Measurements from ENCODE around the gene KCNJ10. TPM values are rescaled to one million over a fixed set of nuclear protein-coding genes. Genes with fewer than 3 reads are reported as not detected.
"Not testable (repeated sequence)": the region's sequence is repeated elsewhere in the genome, so short reads cannot be mapped to it uniquely, and the experiment has no call there.

Gene KCNJ10
- total RNA-seq, 2 experiments from 2014 or later, result not detected

DNA sequence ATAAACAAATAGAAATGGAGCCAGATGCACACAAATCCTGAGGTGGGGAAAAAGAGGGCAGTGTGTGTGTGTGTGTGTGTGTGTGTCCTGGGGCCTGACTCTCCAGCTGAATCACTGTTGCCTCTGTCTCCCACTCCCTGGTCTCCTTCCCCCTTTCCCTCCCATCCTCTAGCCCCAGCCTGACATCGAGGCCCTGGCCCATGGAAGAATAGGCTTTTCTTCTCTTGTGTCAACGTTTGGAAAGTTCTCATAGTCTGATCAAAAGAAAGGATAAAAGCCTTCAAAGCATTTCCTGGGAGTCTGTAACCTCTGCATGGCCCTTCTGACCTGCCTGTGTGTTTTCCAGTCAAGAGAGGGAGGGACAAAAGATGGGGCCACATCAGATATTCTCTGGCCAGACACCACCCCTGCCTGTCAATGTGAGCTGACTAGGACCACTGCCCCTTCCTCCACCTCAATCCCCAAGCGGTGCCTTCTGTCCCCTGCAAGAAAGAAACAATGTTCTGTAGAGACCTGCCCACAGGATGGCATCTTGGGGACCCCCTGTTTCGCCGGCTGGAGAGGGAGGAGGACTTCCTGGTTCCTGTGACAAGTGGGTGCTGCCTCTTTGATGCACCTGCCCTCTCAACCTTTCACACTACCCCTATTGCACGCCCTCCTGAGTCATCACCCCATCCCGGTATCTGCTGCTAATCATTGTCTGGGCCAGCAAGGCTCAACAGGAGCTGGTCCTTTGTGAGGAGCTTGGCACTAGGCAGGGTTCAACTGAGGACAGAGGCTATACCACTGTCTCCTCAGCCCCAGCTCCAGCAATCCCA is 16.2 kb downstream of the KCNJ10 start:
- Mint-ChIP-seq H3K27me3 (peaks cover 31% of the 10 kb centered on the region), H3K4me1 (peaks cover 2% of the 10 kb centered on the region), H3K27ac (no peak overlapping the region), H3K36me3 (no peaks in the 10 kb centered on the region), H3K4me3 (no peak overlapping the region), H3K9me3 (no peaks in the 10 kb centered on the region)
- ATAC-seq (ENCODE audit: low read depth) (no peak), DNase-seq (no peak)
- POLR2A ChIA-PET, result no interaction called here

DNA sequence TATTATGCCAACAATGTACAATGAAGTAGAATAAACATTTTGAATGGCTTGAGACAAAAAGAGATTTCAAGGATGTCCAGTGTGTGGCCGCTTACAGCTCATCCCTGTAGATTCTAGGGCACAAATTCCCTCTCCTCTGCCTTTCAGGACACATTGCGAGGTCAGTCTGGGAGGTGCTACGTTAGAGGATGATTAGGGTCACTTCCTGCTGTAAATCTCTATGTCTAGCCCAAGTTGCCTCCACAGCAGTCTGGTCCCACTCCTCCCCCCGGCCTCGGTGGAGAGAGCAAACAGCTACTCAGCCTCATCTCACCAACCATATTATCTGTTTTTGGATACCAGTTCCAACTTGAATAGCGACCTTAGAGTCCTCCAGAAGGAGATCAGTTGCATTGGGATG is 17.0 kb downstream of the KCNJ10 start:
- H3K9me3 Mint-ChIP-seq, result no peaks in the 10 kb centered on the region

DNA sequence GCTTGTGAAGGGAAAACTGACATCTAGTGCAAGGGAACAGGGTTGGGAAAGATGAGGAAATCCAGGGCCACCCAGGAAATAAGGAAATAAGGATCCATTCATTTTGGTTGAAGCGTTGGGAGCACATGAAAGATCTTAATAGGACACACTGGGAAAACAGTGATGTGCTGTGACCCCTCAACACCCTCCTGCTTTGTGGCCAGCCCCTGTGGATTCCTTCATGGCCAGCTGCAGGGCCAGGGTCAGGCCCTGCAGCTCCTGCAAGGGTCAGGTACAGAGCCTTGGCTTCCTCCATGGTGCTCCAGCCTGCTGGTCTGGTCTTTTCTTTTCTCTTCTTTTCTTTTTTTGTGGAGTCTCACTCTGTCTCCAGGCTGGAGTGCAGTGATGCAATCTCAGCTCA is 19.3 kb downstream of the KCNJ10 start:
- Mint-ChIP-seq H3K4me3 (no peak overlapping the region), H3K9me3 (no peaks in the 10 kb centered on the region), H3K27ac (no peak overlapping the region), H3K4me1 (peaks cover 15% of the 10 kb centered on the region), H3K27me3 (peaks cover 16% of the 10 kb centered on the region), H3K36me3 (no peaks in the 10 kb centered on the region)
- no peak for ATAC-seq (ENCODE audit: low read depth)
- no peak for DNase-seq
- POLR2A ChIA-PET, result no interaction called here

More for the DNA sequence above, 17.0 kb downstream of the KCNJ10 start:
- no peaks in the 10 kb centered on the region for H3K36me3 Mint-ChIP-seq
- ATAC-seq (ENCODE audit: low read depth) (no peak), DNase-seq (no peak)
- H3K4me3 Mint-ChIP-seq, result no peak overlapping the region
- POLR2A ChIA-PET, result no interaction called here
- peaks cover 32% of the 10 kb centered on the region for H3K27me3 Mint-ChIP-seq
- no peak overlapping the region for H3K27ac Mint-ChIP-seq
- H3K4me1 Mint-ChIP-seq, result peaks cover 2% of the 10 kb centered on the region

DNA sequence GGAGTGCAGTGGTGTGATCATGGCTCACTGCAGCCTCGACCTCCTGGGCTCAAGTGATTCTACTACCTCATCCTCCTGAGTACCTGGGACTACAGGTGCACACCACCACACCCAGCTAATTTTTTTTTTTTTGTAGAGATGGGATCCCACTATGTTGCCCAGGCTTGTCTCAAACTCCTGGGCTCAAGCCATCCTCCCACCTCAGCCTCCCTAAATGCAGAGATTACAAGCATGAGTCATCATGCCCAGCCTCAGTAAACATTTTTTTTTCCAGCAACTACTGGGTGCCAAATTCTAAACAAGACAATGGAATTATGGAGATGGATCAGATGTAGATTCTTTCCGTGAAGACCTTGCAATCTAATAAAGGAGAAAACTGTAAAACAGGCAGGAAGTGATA is 19.8 kb downstream of the KCNJ10 start:
- H3K9me3 Mint-ChIP-seq; DNase-seq; POLR2A ChIA-PET; ATAC-seq (ENCODE audit: low read depth); H3K4me3 Mint-ChIP-seq; H3K27ac Mint-ChIP-seq; H3K36me3 Mint-ChIP-seq: not testable (repeated sequence)
- peaks cover 16% of the 10 kb centered on the region for H3K27me3 Mint-ChIP-seq
- peaks cover 15% of the 10 kb centered on the region for H3K4me1 Mint-ChIP-seq

DNA sequence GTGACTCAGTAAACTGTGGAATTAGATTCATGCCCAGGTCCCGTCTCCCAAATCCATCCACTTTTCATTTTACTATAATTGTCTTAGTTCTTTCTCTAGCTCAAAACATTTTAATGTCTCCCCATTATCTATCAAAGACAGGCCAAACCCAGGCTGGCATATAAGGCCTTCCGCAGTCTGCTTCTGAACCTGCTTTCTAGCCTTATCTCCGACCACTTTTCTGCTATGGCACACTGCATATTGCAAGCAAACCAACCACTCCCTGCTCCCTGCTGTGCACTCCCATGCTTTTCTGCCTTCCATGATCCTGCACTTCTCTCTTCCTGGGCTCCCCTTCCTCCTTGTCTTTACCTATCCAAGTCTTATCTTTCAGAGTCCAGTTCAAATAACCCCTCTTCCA is 20.9 kb downstream of the KCNJ10 start:
- POLR2A ChIA-PET, result no interaction called here
- no peaks in the 10 kb centered on the region for H3K36me3 Mint-ChIP-seq
- peaks cover 14% of the 10 kb centered on the region for H3K4me1 Mint-ChIP-seq
- H3K27ac Mint-ChIP-seq, result no peak overlapping the region
- H3K4me3 Mint-ChIP-seq, result no peak overlapping the region
- no peaks in the 10 kb centered on the region for H3K9me3 Mint-ChIP-seq
- no peak for DNase-seq
- H3K27me3 Mint-ChIP-seq, result peaks cover 24% of the 10 kb centered on the region
- ATAC-seq (ENCODE audit: low read depth), result no peak

DNA sequence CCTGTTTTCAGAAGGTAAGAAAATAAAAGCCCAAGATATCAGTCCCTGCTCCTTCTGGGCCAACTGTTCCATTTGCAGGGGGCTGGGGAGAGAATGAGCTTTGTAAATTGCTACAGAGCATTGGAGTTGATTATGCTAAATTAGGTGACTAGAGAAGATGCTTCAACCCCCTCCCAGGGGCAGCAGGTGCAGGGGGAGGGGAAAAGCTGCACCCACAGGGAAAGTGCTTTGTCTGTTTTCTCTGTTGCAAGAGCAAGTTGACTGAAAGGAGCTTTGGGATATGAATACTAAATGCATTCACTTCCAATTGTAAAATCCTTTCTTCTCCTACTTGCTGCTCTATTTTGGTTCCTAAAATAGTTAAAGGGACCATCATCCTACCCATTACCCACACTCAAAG is 21.6 kb downstream of the KCNJ10 start:
- H3K27me3 Mint-ChIP-seq, result peaks cover 22% of the 10 kb centered on the region
- no peaks in the 10 kb centered on the region for H3K36me3 Mint-ChIP-seq
- peaks cover 13% of the 10 kb centered on the region for H3K4me1 Mint-ChIP-seq
- POLR2A ChIA-PET, result no interaction called here
- H3K4me3 Mint-ChIP-seq, result no peak overlapping the region
- H3K27ac Mint-ChIP-seq, result no peak overlapping the region
- DNase-seq (no peak), ATAC-seq (ENCODE audit: low read depth) (no peak)
- no peaks in the 10 kb centered on the region for H3K9me3 Mint-ChIP-seq

DNA sequence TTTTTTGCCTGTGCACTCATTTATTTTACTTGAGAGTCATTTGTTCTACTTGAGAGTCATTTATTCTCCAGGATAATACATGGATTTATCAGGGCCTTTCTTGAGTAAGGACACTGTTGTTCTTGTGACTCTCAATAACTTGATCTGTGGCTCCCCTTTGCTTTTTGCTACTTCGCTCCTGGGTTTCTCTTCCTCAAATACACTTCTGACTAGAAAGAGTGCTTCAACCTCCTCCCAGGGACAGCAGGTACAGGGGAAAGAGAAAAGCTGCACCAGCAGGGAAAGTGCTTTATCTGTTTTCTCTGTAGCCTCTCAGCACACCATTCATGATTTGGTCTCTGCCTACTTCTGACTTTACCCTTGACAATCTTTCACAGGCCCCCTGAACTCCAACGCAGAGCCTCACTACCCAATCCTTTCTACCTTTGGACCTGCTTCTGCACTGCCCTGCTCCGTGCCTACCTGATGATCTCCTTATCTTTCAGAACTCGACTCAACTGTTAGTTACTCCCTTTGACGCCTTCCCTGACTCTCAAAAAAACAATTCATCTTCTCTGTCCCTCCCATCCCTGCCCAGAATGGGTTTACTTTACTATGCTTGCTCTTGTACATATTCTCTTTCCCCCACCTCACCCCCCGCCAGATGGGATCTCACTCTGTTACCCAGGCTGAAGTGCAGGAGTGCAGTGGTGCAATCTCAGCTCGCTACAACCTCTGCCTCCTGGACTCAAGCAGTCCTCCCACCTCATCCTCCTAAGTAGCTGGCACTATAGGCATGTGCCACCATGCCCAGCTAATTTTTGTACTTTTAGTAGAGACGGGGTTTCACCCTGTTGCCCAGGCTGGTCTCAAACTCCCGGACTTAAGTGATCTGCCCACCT is 22.6 kb downstream of the KCNJ10 start:
- Mint-ChIP-seq H3K4me1 (peaks cover 13% of the 10 kb centered on the region), H3K27ac (peak overlapping the region; percentile 84), H3K36me3 (no peaks in the 10 kb centered on the region), H3K9me3 (no peaks in the 10 kb centered on the region), H3K27me3 (peaks cover 19% of the 10 kb centered on the region), H3K4me3 (peak overlapping the region; percentile 78)
- no peak for DNase-seq
- ATAC-seq (ENCODE audit: low read depth), result no peak
- POLR2A ChIA-PET, result interaction anchor here (1.0 to 1.6 kb wide), 4 partner anchors 15 to 51 kb away, joined by 3 to 4 read pairs (median 3); partner anchors contain the start of genes IGSF8 and PIGM

DNA sequence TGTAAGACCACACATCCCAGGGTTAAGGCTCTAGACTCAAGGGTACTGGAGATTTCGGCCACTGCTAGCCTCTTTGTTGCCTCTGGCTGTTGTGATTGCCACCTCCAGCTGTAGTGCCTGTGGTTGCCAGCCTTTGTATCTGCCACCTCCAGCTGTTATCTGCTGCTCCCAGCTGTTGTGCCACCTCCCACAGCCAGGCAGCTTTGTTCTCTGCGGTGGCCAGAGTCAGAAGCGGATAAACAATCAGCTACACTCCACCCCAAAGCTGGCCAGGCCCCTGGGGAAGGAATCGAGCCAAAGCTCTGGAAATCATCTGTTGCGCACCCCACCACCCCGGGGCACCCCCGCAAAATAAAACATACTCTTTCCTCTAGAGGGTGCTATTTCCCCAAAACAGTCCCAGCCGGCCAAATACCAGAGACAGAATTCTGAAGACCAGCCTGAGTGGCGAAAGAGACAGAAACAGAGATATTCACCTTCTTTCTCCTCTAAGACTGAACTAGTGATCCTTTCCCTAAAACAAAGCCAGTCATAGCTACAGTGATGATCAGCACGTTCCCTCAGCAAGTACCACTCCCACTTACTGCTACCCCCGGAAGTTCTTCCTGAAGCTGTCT is 23.4 kb downstream of the KCNJ10 start:
- no peaks in the 10 kb centered on the region for H3K36me3 Mint-ChIP-seq
- peaks cover 13% of the 10 kb centered on the region for H3K4me1 Mint-ChIP-seq
- peak overlapping the region; percentile 84 for H3K27ac Mint-ChIP-seq
- H3K4me3 Mint-ChIP-seq, result peak overlapping the region; percentile 78
- H3K27me3 Mint-ChIP-seq, result peaks cover 17% of the 10 kb centered on the region
- ATAC-seq (ENCODE audit: low read depth) (peak; percentile 80), DNase-seq (peak; percentile 47)
- no peaks in the 10 kb centered on the region for H3K9me3 Mint-ChIP-seq
- POLR2A ChIA-PET, result interaction anchor here (0.6 to 1.6 kb wide), 6 partner anchors 15 to 219 kb away, joined by 3 to 4 read pairs (median 3); partner anchors contain the start of genes IGSF8 and PIGM

DNA sequence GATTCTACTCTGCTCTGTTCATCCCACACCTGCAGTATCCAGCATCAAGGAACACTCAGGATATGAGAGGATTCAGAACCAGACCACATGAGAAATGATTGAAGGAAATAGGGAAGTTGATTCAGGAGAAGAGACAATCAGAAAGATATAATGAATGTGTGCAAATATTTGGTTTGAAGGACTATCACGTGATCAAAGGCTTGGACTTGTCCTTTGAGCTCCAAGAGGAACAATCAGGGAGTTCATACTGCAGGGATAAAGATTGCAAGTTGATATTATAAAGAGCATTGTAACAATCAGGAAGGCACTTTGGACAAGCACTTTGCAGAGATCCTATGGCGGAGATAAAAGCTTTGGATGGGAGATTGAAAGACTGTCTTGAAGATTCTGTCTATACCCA is 24.3 kb downstream of the KCNJ10 start:
- ATAC-seq (ENCODE audit: low read depth), result no peak
- POLR2A ChIA-PET, result interaction anchor here (0.7 to 1.9 kb wide), 3 partner anchors 32 to 123 kb away, joined by 3 to 4 read pairs (median 4); partner anchors contain the start of gene IGSF9

DNA sequence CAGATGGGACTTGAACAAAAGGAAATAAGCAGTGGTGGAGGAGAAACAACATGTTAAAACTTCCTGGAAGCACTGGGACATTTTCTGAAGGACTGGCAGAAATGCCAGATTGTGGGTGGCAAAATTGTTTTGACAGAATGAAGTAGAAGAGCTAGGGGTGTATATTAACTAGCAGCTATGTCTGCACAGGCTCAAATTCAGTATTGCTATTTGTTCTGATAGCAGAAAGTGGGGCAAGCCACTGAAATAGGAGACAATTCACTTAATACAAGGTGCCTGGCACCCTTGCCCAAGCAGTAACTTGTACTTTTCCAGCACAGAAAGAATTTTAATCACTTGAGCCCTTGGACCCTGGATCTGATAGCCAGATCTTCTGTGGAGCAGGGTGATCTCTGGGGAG is 26.4 kb downstream of the KCNJ10 start:
- H3K27ac Mint-ChIP-seq, result no peak overlapping the region
- peaks cover 2% of the 10 kb centered on the region for H3K36me3 Mint-ChIP-seq
- peaks cover 15% of the 10 kb centered on the region for H3K27me3 Mint-ChIP-seq
- H3K9me3 Mint-ChIP-seq, result no peaks in the 10 kb centered on the region
- H3K4me1 Mint-ChIP-seq, result peaks cover 13% of the 10 kb centered on the region
- H3K4me3 Mint-ChIP-seq, result no peak overlapping the region
- no peak for ATAC-seq (ENCODE audit: low read depth)
- POLR2A ChIA-PET, result no interaction called here
- DNase-seq, result no peak

More for the DNA sequence above, 24.3 kb downstream of the KCNJ10 start:
- H3K27ac Mint-ChIP-seq, result no peak overlapping the region
- H3K4me1 Mint-ChIP-seq, result peaks cover 13% of the 10 kb centered on the region
- H3K27me3 Mint-ChIP-seq, result peaks cover 15% of the 10 kb centered on the region
- no peak overlapping the region for H3K4me3 Mint-ChIP-seq
- DNase-seq, result no peak
- no peaks in the 10 kb centered on the region for H3K9me3 Mint-ChIP-seq
- H3K36me3 Mint-ChIP-seq, result no peaks in the 10 kb centered on the region

DNA sequence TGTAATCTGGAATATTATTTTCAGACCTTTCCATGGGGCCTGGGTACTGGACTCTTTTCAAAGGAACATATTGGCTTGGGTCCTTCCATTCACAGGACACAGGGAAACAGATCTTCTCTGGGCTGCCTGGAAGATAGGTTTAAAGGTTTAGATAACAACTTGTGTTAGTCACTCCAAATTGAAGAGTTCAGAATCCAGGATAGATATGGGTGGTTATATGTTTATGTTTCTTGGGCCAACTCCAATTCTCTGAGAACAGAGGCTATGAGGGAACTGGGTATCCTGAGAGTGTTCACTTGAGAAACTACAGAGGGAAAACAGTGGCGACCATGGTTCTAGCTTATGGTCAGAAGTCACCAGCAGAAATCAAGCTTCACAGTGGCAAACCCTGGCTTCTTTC is 29.5 kb downstream of the KCNJ10 start:
- no peak for DNase-seq
- POLR2A ChIA-PET, result no interaction called here

DNA sequence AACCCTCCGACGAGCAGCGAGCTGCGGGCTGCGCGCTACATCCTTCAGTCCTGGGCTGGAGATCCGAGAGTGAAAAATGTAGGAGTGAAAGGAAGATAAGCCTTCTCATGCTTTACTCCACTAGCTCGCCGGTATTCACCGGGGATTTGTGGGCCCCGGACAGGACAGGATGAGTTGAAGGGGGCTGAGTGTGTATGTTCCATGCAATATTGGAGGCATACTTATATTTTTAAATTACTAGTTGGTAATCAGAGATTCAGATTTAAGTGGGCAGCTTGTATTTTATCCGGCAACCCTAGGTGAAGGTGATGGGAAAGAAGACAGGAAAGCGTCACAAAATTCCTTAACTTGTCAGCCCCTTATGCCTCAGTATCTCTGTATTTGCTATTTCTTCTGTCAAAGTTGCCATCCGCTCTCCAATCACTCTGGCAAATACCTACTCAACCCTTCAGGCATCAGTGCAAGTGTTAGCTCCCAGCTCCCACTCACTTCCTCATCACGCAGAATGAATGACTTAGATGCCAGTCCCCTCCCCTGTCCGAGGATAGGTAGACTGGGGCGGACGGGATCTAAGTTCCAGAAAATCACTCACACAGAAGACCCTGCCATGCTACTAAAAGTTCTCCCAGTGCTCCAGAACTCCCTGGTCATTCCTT is 37.7 kb downstream of the KCNJ10 start:
- ATAC-seq (ENCODE audit: low read depth) (no peak), DNase-seq (no peak)
- Mint-ChIP-seq H3K4me3 (peak overlapping the region; percentile 94), H3K27me3 (no peaks in the 10 kb centered on the region), H3K27ac (peak overlapping the region; percentile 94), H3K36me3 (peaks cover 6% of the 10 kb centered on the region), H3K9me3 (no peaks in the 10 kb centered on the region), H3K4me1 (peaks cover 23% of the 10 kb centered on the region)
- POLR2A ChIA-PET, result interaction anchor here (0.7 to 3.4 kb wide), 3 partner anchors 15 to 108 kb away, joined by 3 to 22 read pairs (median 4); partner anchors contain the start of gene TAGLN2

More for the DNA sequence above, 29.5 kb downstream of the KCNJ10 start:
- no peaks in the 10 kb centered on the region for H3K4me1 Mint-ChIP-seq
- peaks cover 2% of the 10 kb centered on the region for H3K36me3 Mint-ChIP-seq
- ATAC-seq (ENCODE audit: low read depth), result no peak
- H3K27me3 Mint-ChIP-seq, result peaks cover 11% of the 10 kb centered on the region
- no peak overlapping the region for H3K27ac Mint-ChIP-seq
- no peaks in the 10 kb centered on the region for H3K9me3 Mint-ChIP-seq
- no peak overlapping the region for H3K4me3 Mint-ChIP-seq

All from activated naive CD8-positive, alpha-beta T cell treated with anti-CD3 and anti-CD28 coated beads, Interleukin-2, amount 10 ng/mL, durations not matched to agents 7 days and 5 days (primary cell).